T-helper 2 cell (primary cell): ENCODE data around the gene CERS3.

Experiments
- DNase-seq, 5 experiments: peaks; one replicate each; pipeline versions ENCODE4 v3.0.0 to v3.0.0-alpha.2; 2012 to 2022
- total RNA-seq, 2 donors: gene quantifications; one replicate each; lab custom pipeline; 2026; lab: John Stamatoyannopoulos, UW

Gene CERS3
- total RNA-seq = 0 to 0.81 reads per million in 2 donors

- no peak for DNase-seq
Observed at GRCh38 chr15:100528833-100529428, at the start of gene CERS3. Gene CERS3, minus strand, starts transcription at chr15:100528950. Its CDS starts 27,101 bp downstream, at chr15:100501849.

GRCh38 chr15:100573526-100573925 is 44.8 kb upstream of the CERS3 start:
- no peak for DNase-seq

GRCh38 chr15:100572362-100572983 is 43.7 kb upstream of the CERS3 start:
- peak in 1 of 5 experiments; percentile 37 for DNase-seq

GRCh38 chr15:100571592-100572167 is 42.9 kb upstream of the CERS3 start:
- no peak for DNase-seq

- peak in 1 of 5 experiments; percentile 20 for DNase-seq
Observed at GRCh38 chr15:100570735-100571313, 42.1 kb upstream of the CERS3 start.

GRCh38 chr15:100570275-100570674 is 41.5 kb upstream of the CERS3 start:
- DNase-seq = no peak

- DNase-seq = no peak
Observed at GRCh38 chr15:100569391-100569790, 40.6 kb upstream of the CERS3 start.

GRCh38 chr15:100566850-100567628 is 38.3 kb upstream of the CERS3 start:
- DNase-seq = no peak

- no peak for DNase-seq
Observed at GRCh38 chr15:100565591-100565990, 36.8 kb upstream of the CERS3 start.

GRCh38 chr15:100560323-100560722 is 31.6 kb upstream of the CERS3 start:
- no peak for DNase-seq

GRCh38 chr15:100559330-100559729 is 30.6 kb upstream of the CERS3 start:
- no peak for DNase-seq

GRCh38 chr15:100558771-100559254 is 30.1 kb upstream of the CERS3 start:
- peak in 1 of 5 experiments; percentile 8 for DNase-seq

- DNase-seq = no peak
Observed at GRCh38 chr15:100553468-100553867, 24.7 kb upstream of the CERS3 start.

- no peak for DNase-seq
Observed at GRCh38 chr15:100547961-100548360, 19.2 kb upstream of the CERS3 start.

GRCh38 chr15:100544946-100545345 is 16.2 kb upstream of the CERS3 start:
- no peak for DNase-seq

- no peak for DNase-seq
Observed at GRCh38 chr15:100544338-100544841, 15.6 kb upstream of the CERS3 start.

GRCh38 chr15:100542290-100542689 is 13.5 kb upstream of the CERS3 start:
- no peak for DNase-seq

GRCh38 chr15:100537331-100537730 is 8.6 kb upstream of the CERS3 start:
- DNase-seq = no peak

- no peak for DNase-seq
Observed at GRCh38 chr15:100536733-100537132, 8.0 kb upstream of the CERS3 start.

GRCh38 chr15:100533886-100534285 is 5.1 kb upstream of the CERS3 start:
- DNase-seq = no peak

- no peak for DNase-seq
Observed at GRCh38 chr15:100531823-100532327, 3.1 kb upstream of the CERS3 start.

GRCh38 chr15:100531204-100531603 is 2.5 kb upstream of the CERS3 start:
- no peak for DNase-seq
